Measurements from ENCODE around the gene LENG1. TPM values are rescaled to one million over a fixed set of nuclear protein-coding genes. Genes with fewer than 3 reads are reported as not detected.
A peak's percentile ranks its signal among the peaks of the same experiment; 100 is the strongest.
"Not testable (repeated sequence)": the region's sequence is repeated elsewhere in the genome, so short reads cannot be mapped to it uniquely, and the experiment has no call there.

LENG1 gene
- total RNA-seq, 1 experiment from 2014 or later = 1.6 TPM

DNA sequence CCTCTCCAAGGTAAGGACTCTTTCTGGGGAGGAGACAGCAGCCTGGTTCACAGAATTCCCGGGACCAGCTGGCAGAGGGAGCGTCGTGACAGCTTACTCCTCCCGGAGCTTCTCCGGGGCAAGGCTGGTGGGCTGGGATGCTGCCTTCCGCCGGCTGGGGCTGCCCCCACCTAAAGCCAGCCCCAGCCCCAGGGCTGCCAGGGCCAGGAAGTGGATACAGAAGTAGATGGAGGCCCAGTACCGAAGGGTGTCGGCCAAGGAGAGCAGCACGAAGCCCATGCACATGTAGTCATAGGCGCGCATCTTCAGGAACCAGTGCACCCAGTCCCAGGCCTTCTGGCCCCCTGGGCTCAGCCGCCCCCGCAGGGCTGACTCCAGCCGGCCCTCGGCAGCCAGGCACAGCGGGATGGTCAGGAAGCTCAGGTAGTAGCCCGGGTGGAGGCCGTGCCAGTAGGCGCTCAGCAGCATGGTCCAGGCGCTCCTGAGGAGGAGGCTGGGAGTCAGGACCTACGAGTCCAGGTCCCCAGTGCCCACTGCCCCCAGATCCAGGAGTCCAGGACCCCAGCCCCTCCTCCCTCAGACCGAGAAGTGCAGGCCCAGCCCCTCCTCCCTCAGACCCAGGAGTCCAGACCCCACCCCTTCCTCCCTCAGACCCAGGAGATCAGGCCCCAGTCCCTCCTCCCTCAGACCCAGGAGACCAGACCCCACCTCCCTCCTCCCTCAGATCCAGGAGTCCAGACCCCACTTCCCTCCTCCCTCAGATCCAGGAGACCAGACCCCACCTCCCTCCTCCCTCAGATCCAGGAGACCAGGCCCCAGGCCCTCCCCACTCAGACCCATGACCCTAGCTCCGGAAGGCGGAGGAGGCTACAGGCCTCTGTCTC, 14.7 kb upstream of the LENG1 start:
- Histone ChIP-seq H3K36me3 (ENCODE audit: insufficient read depth, low read length) (peaks cover 17% of the 10 kb centered on the region), H3K27me3 (ENCODE audit: low read length) (no peaks in the 10 kb centered on the region), H3K79me2 (ENCODE audit: low read length) (no peaks in the 10 kb centered on the region), H3K9me2 (replicated peaks; ENCODE audit: insufficient read depth, low read length) (no peaks in the 10 kb centered on the region), H3K4me3 (ENCODE audit: low read length) (no peak overlapping the region), H4K20me1 (ENCODE audit: insufficient read depth, low read depth, low read length) (peaks cover 24% of the 10 kb centered on the region), H3K27ac (ENCODE audit: low read length) (no peak overlapping the region), H3K9me3 (ENCODE audit: low read length) (no peaks in the 10 kb centered on the region), H3K9ac (ENCODE audit: low read length) (no peak overlapping the region), H2AFZ (ENCODE audit: low read length) (no peak overlapping the region), H3K4me2 (ENCODE audit: low read depth, low read length, poor library complexity, severe bottlenecking) (no peak overlapping the region), H3K4me1 (ENCODE audit: low read length) (peaks cover 15% of the 10 kb centered on the region)
- no peak for DNase-seq

DNA sequence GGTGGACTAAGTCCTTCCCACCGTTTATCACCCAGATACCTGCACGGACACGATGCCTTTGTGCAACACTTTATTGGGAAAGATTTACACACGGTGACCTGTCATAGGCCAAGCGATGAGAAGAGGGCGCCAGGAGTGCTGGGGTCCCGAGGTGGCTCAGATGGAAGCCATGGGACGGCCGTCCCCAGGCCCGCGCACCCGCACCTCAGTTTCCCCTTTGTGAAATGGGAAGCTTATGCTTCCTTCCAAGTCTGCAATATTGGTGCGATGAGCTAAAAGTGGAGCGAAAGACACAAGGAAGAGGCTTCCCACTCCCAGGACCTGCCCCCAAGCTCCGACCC, 13.8 kb upstream of the LENG1 start:
- Histone ChIP-seq H3K9me3 (ENCODE audit: low read length) (no peaks in the 10 kb centered on the region), H3K27ac (ENCODE audit: low read length) (no peak overlapping the region), H2AFZ (ENCODE audit: low read length) (no peak overlapping the region), H4K20me1 (ENCODE audit: insufficient read depth, low read depth, low read length) (peaks cover 18% of the 10 kb centered on the region), H3K4me1 (ENCODE audit: low read length) (peaks cover 12% of the 10 kb centered on the region), H3K79me2 (ENCODE audit: low read length) (no peaks in the 10 kb centered on the region), H3K36me3 (ENCODE audit: insufficient read depth, low read length) (peaks cover 11% of the 10 kb centered on the region), H3K9ac (ENCODE audit: low read length) (no peak overlapping the region), H3K4me2 (ENCODE audit: low read depth, low read length, poor library complexity, severe bottlenecking) (no peak overlapping the region), H3K9me2 (replicated peaks; ENCODE audit: insufficient read depth, low read length) (no peaks in the 10 kb centered on the region), H3K27me3 (ENCODE audit: low read length) (no peaks in the 10 kb centered on the region), H3K4me3 (ENCODE audit: low read length) (no peak overlapping the region)
- DNase-seq = no peak

DNA sequence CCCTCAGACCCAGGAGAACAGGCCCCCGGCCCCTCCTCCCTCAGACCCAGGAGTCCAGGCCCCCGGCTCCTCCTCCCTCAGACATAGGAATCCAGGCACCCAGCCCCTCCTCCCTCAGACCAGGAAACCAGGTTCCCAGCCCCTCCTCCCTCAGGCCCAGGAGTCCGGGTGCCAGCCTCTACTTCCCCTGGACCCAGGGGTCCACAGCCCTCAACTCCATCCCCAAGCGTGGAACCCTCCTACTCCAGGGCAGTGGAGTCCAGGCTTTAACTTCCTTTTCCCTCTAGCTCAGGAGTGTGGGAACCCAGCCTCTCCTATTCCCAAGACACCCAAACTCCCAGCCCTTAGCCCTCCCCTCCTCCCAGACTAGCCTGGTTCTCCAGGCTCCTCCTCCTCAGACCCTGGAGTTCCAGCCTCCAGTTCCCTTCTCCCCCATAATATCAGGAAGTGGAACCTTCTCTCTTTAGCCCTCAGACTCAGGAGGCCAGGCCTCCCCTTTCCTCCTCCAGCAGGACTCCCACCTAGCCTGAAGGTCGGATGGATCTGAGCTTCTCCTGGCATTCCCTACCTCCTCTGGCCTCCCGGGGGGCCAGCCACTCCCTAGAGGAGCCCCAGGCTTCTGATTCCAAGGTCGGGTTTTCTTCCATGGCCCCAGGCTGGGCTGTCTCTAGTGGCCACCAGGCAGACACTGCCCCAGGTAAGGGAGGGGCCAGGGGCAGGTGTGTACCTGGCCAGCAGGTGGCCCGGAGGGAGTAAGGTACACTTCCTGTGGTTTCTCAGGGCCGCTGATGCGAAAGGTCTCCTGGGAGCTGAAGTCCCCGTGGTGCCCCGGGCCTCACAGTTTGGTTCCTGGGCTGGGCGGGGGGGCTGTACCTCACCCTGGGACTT, 13.2 kb upstream of the LENG1 start, which contains the start of gene TMC4:
TMC4 (minus strand) TSS at position 690 of the 888 bp plus-strand sequence; CDS start at position 647, 43 bp downstream.
- no peak within 1 kb of the TSS for H3K27ac ChIP-seq (ENCODE audit: low read length)
- no peaks in the 10 kb centered on the region for H3K79me2 ChIP-seq (ENCODE audit: low read length)
- H3K9me2 ChIP-seq (replicated peaks; ENCODE audit: insufficient read depth, low read length) = no peaks in the 10 kb centered on the region
- peaks cover 18% of the 10 kb centered on the region for H4K20me1 ChIP-seq (ENCODE audit: insufficient read depth, low read depth, low read length)
- H3K4me3 ChIP-seq (ENCODE audit: low read length) = no peak within 1 kb of the TSS
- H3K4me1 ChIP-seq (ENCODE audit: low read length) = peaks cover 13% of the 10 kb centered on the region
- peak; percentile 77 for DNase-seq
- H3K4me2 ChIP-seq (ENCODE audit: low read depth, low read length, poor library complexity, severe bottlenecking) = no peak within 1 kb of the TSS
- H3K36me3 ChIP-seq (ENCODE audit: insufficient read depth, low read length) = peaks cover 7% of the 10 kb centered on the region
- no peak within 1 kb of the TSS for H2AFZ ChIP-seq (ENCODE audit: low read length)
- no peaks in the 10 kb centered on the region for H3K9me3 ChIP-seq (ENCODE audit: low read length)
- no peak within 1 kb of the TSS for H3K9ac ChIP-seq (ENCODE audit: low read length)
- H3K27me3 ChIP-seq (ENCODE audit: low read length) = no peaks in the 10 kb centered on the region

DNA sequence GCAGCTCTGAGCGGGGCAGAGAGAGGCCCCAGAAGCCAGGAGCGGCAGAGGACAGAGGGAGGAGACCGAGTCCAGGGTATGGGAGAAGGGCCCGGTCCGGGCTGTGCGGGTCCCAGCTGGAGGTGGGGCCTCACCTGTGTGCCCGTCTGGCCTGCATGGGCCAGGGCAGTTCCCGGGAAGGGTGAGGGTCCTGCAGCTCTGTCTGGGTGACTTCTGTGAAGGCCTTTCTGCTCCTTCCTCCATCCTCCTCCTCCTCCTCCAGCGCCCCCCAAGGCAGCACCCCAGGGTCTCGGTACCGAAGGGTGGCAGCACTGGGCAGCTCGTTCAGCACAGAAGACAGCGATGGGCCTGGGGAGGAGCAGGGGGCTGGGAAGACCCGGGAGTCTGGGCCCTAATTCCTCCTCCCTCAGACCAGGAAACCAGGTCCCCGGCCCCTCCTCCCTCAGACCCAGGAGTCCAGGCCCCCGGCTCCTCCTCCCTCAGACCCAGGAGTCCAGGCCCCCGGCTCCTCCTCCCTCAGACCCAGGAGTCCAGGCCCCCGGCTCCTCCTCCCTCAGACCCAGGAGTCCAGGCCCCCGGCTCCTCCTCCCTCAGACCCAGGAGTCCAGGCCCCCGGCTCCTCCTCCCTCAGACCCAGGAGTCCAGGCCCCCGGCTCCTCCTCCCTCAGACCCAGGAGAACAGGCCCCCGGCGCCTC, 12.4 kb upstream of the LENG1 start:
- H3K9me2 ChIP-seq (replicated peaks; ENCODE audit: insufficient read depth, low read length); H3K27me3 ChIP-seq (ENCODE audit: low read length); H3K27ac ChIP-seq (ENCODE audit: low read length); H3K4me3 ChIP-seq (ENCODE audit: low read length); H3K9me3 ChIP-seq (ENCODE audit: low read length); H3K36me3 ChIP-seq (ENCODE audit: insufficient read depth, low read length); H2AFZ ChIP-seq (ENCODE audit: low read length); DNase-seq; H3K4me2 ChIP-seq (ENCODE audit: low read depth, low read length, poor library complexity, severe bottlenecking); H3K79me2 ChIP-seq (ENCODE audit: low read length); H3K9ac ChIP-seq (ENCODE audit: low read length): not testable (repeated sequence)
- Histone ChIP-seq H4K20me1 (ENCODE audit: insufficient read depth, low read depth, low read length) (peaks cover 18% of the 10 kb centered on the region), H3K4me1 (ENCODE audit: low read length) (peaks cover 13% of the 10 kb centered on the region)

DNA sequence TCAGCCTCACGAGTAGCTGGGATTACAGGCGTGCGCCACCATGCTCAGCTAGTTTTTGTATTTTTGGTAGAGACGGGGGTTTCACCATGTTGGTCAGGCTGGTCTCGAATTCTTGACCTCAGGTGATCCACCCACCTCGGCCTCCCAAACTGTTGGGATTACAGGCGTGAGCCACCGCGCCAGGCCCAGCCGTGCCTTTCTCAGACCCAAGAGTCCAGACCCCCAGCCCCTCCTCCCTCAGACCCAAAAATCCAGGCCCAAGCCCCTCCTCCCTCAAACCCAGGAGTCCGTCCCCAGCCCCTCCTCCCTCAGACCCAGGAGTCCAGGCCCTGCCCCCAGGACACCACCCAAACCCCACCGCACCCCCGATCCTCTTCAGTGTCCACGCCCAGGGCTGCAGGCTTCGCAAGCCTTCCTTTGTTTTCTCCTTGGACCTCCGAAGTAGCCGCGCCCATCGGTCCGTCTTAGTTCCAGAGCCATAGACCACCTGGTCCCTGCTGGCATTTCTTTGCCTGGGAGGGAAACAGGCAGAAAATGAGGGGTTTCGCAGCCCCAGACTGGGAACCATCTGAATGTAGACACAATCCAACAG, 9.7 kb upstream of the LENG1 start:
- DNase-seq = no peak
- H3K4me3 ChIP-seq (ENCODE audit: low read length) = no peak overlapping the region
- H3K4me2 ChIP-seq (ENCODE audit: low read depth, low read length, poor library complexity, severe bottlenecking) = no peak overlapping the region
- peaks cover 13% of the 10 kb centered on the region for H3K4me1 ChIP-seq (ENCODE audit: low read length)
- H3K36me3 ChIP-seq (ENCODE audit: insufficient read depth, low read length) = no peaks in the 10 kb centered on the region
- no peak overlapping the region for H2AFZ ChIP-seq (ENCODE audit: low read length)
- H3K9me2 ChIP-seq (replicated peaks; ENCODE audit: insufficient read depth, low read length) = no peaks in the 10 kb centered on the region
- H3K27ac ChIP-seq (ENCODE audit: low read length) = no peak overlapping the region
- H3K79me2 ChIP-seq (ENCODE audit: low read length) = no peaks in the 10 kb centered on the region
- H3K9me3 ChIP-seq (ENCODE audit: low read length) = no peaks in the 10 kb centered on the region
- no peak overlapping the region for H3K9ac ChIP-seq (ENCODE audit: low read length)
- peaks cover 21% of the 10 kb centered on the region for H4K20me1 ChIP-seq (ENCODE audit: insufficient read depth, low read depth, low read length)
- H3K27me3 ChIP-seq (ENCODE audit: low read length) = no peaks in the 10 kb centered on the region

DNA sequence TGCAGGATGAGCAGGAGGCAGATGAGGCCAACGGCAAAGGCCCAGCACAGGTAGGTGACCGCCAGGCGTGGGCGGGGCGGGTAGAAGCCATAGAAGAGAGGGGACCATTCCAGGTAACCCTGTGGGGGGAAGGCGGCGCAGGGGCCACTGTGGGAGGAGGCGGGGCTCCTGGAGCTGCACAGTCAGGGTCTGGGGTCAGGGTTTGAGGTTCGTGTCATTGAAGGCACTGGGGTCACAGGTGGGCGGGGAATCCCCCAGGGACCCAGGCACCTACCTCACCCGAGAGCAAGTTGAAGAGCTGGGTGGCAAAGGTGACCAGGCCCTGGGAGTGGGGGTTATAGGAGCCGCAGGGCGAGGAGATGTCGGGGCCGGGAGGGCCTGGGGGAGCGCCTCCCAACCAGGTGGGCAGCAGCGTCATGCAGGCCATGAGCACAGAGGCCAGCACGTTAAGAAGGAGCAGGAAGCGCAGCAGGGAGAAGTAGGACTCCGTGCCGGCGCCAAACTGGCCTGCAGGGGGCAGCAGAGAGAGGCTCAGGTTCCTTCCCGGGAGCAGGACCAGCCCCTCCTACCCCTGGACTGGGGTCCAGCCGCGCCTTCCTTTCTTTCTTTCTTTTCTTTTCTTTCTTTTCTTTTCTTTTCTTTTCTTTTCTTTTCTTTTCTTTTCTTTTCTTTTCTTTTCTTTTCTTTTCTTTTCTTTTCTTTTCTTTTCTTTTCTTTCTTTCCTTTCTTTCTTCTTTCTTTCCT, 8.8 kb upstream of the LENG1 start:
- H2AFZ ChIP-seq (ENCODE audit: low read length) = no peak overlapping the region
- no peaks in the 10 kb centered on the region for H3K79me2 ChIP-seq (ENCODE audit: low read length)
- no peaks in the 10 kb centered on the region for H3K9me2 ChIP-seq (replicated peaks; ENCODE audit: insufficient read depth, low read length)
- no peaks in the 10 kb centered on the region for H3K27me3 ChIP-seq (ENCODE audit: low read length)
- H3K9ac ChIP-seq (ENCODE audit: low read length) = peak overlapping the region; percentile 45
- H3K4me3 ChIP-seq (ENCODE audit: low read length) = no peak overlapping the region
- H3K9me3 ChIP-seq (ENCODE audit: low read length) = no peaks in the 10 kb centered on the region
- peaks cover 12% of the 10 kb centered on the region for H4K20me1 ChIP-seq (ENCODE audit: insufficient read depth, low read depth, low read length)
- H3K4me2 ChIP-seq (ENCODE audit: low read depth, low read length, poor library complexity, severe bottlenecking) = peak overlapping the region; percentile 39
- peaks cover 8% of the 10 kb centered on the region for H3K4me1 ChIP-seq (ENCODE audit: low read length)
- no peaks in the 10 kb centered on the region for H3K36me3 ChIP-seq (ENCODE audit: insufficient read depth, low read length)
- DNase-seq = peak; percentile 98
- no peak overlapping the region for H3K27ac ChIP-seq (ENCODE audit: low read length)

DNA sequence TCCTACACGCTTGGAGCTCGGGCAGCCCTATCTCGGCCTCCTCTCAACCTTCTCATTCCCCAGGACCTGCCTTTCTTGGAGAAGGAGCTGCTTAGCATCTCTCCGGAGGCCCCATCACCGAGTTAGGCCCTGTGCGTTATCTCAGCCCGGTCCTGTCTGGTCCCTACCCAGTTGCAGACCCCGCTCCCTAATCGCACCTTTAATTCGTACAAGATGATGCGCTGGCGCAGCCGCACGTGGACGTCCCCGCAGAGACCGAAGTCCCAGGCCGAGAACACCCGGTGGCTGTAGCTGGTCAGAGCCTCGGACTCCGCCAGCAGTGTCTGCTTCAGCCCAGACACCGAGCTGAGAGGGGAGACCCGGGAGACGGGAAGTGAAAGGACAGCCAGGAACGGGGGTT, 5.7 kb upstream of the LENG1 start:
- Histone ChIP-seq H3K4me2 (ENCODE audit: low read depth, low read length, poor library complexity, severe bottlenecking) (no peak overlapping the region), H3K4me3 (ENCODE audit: low read length) (no peak overlapping the region), H3K36me3 (ENCODE audit: insufficient read depth, low read length) (no peaks in the 10 kb centered on the region), H3K9me2 (replicated peaks; ENCODE audit: insufficient read depth, low read length) (no peaks in the 10 kb centered on the region), H3K4me1 (ENCODE audit: low read length) (peaks cover 23% of the 10 kb centered on the region), H3K27me3 (ENCODE audit: low read length) (no peaks in the 10 kb centered on the region), H3K9ac (ENCODE audit: low read length) (no peak overlapping the region), H2AFZ (ENCODE audit: low read length) (no peak overlapping the region), H3K27ac (ENCODE audit: low read length) (no peak overlapping the region), H3K79me2 (ENCODE audit: low read length) (peaks cover 13% of the 10 kb centered on the region), H3K9me3 (ENCODE audit: low read length) (no peaks in the 10 kb centered on the region), H4K20me1 (ENCODE audit: insufficient read depth, low read depth, low read length) (peaks cover 14% of the 10 kb centered on the region)
- no peak for DNase-seq
